KMS-11 (cell line): ENCODE measurements around the gene GALNT15.

Experiments used
- H2AFZ ChIP-seq: fragments of 200-600 bp; sonication (generic); 2 replicates; pipeline ENCODE4 v1.6.1; 2016; ENCODE audit warnings: antibody characterized with exemption, mixed run types, low read depth
- H3K27ac ChIP-seq: fragments of 200-600 bp; sonication (generic); 2 replicates; pipeline ENCODE4 v1.6.1; 2016; ENCODE audit warnings: mild to moderate bottlenecking, mixed run types
- H3K27me3 ChIP-seq: fragments of 200-600 bp; sonication (generic); 2 replicates; pipeline ENCODE4 v1.6.1; 2017; ENCODE audit warnings: mild to moderate bottlenecking, low read depth, mixed run types, moderate library complexity; ENCODE audit not compliant: insufficient read depth
- H3K36me3 ChIP-seq: fragments of 200-600 bp; sonication (generic); 2 replicates; pipeline ENCODE4 v1.6.1; 2017; ENCODE audit warnings: mild to moderate bottlenecking, mixed run types; ENCODE audit not compliant: insufficient read depth
- H3K4me1 ChIP-seq: fragments of 200-600 bp; sonication (generic); 2 replicates; pipeline ENCODE4 v1.6.1; 2016; ENCODE audit warnings: mild to moderate bottlenecking, low read depth, mixed run types; ENCODE audit not compliant: poor library complexity, severe bottlenecking
- H3K4me2 ChIP-seq: fragments of 200-600 bp; sonication (generic); 2 replicates; pipeline ENCODE4 v1.7.0; 2016; ENCODE audit warnings: mild to moderate bottlenecking, mixed run types
- H3K4me3 ChIP-seq: fragments of 200-600 bp; sonication (generic); IDR thresholded peaks from 2 replicates; pipeline ENCODE4 v1.6.1; 2017; ENCODE audit warnings: low read depth, low read length, mixed read lengths; ENCODE audit not compliant: insufficient read depth
- H3K79me2 ChIP-seq: fragments of 200-600 bp; sonication (generic); 2 replicates; pipeline ENCODE4 v1.6.1; 2016; ENCODE audit warnings: low read depth, mixed run types; ENCODE audit not compliant: insufficient read depth
- H3K9ac ChIP-seq: fragments of 200-600 bp; sonication (generic); 2 replicates; pipeline ENCODE4 v1.6.1; 2016; ENCODE audit warnings: mild to moderate bottlenecking, mixed run types
- H4K20me1 ChIP-seq: fragments of 200-600 bp; sonication (generic); 2 replicates; pipeline ENCODE4 v1.6.1; 2016; ENCODE audit warnings: mild to moderate bottlenecking, mixed run types; ENCODE audit not compliant: insufficient read depth
- CTCF ChIP-seq: fragments of 200-600 bp; sonication (generic); conservative IDR thresholded peaks from 2 replicates; pipeline ENCODE4 v1.6.1; 2017; ENCODE audit warnings: low read depth, mild to moderate bottlenecking, antibody characterized with exemption, low read length, moderate library complexity, mixed read lengths

The GALNT15 gene

GRCh38 chr3:16174389-16174788 lies at the start of gene GALNT15:
Gene GALNT15 (plus strand): TSS chr3:16174680. CDS start chr3:16175152, 472 bp downstream.
- Histone ChIP-seq H3K4me3 (no peak within 1 kb of the TSS), H3K27ac (no peak within 1 kb of the TSS), H3K27me3 (no peaks in the 10 kb centered on the region), H3K9ac (no peak within 1 kb of the TSS), H3K4me2 (no peak within 1 kb of the TSS), H2AFZ (no peak within 1 kb of the TSS), H3K79me2 (no peaks in the 10 kb centered on the region), H3K4me1 (no peaks in the 10 kb centered on the region), H4K20me1 (no peaks in the 10 kb centered on the region), H3K36me3 (no peaks in the 10 kb centered on the region)
- TF ChIP-seq CTCF = no peak

GRCh38 chr3:16126634-16127033 lies 47.8 kb upstream of the GALNT15 start:
- H3K9ac ChIP-seq = no peak overlapping the region
- no peak overlapping the region for H2AFZ ChIP-seq
- TF ChIP-seq CTCF = no peak
- H3K79me2 ChIP-seq = no peaks in the 10 kb centered on the region
- H3K27ac ChIP-seq = no peak overlapping the region
- no peak overlapping the region for H3K4me3 ChIP-seq
- H4K20me1 ChIP-seq = no peaks in the 10 kb centered on the region
- H3K4me2 ChIP-seq = no peak overlapping the region
- H3K4me1 ChIP-seq = no peaks in the 10 kb centered on the region
- no peaks in the 10 kb centered on the region for H3K36me3 ChIP-seq
- H3K27me3 ChIP-seq = no peaks in the 10 kb centered on the region

- no peaks in the 10 kb centered on the region for H3K79me2 ChIP-seq
- H3K4me3 ChIP-seq = no peak overlapping the region
- H3K9ac ChIP-seq = no peak overlapping the region
- H3K27ac ChIP-seq = no peak overlapping the region
- H3K4me1 ChIP-seq = no peaks in the 10 kb centered on the region
- no peak for TF ChIP-seq CTCF
- no peak overlapping the region for H3K4me2 ChIP-seq
- no peak overlapping the region for H2AFZ ChIP-seq
- no peaks in the 10 kb centered on the region for H3K27me3 ChIP-seq
- H3K36me3 ChIP-seq = no peaks in the 10 kb centered on the region
- H4K20me1 ChIP-seq = no peaks in the 10 kb centered on the region
Measured at GRCh38 chr3:16127249-16127648, 47.2 kb upstream of the GALNT15 start.

GRCh38 chr3:16130066-16130465 lies 44.4 kb upstream of the GALNT15 start:
- Histone ChIP-seq H3K4me2 (no peak overlapping the region), H3K4me1 (no peaks in the 10 kb centered on the region), H3K27me3 (no peaks in the 10 kb centered on the region), H3K27ac (no peak overlapping the region), H3K9ac (no peak overlapping the region), H3K36me3 (no peaks in the 10 kb centered on the region), H2AFZ (no peak overlapping the region), H4K20me1 (no peaks in the 10 kb centered on the region), H3K79me2 (no peaks in the 10 kb centered on the region), H3K4me3 (no peak overlapping the region)
- no peak for TF ChIP-seq CTCF
